Rectal smooth muscle tissue (tissue), 1 donor: ENCODE measurements around the gene LRMDA.
"Not testable (repeated sequence)": the region's sequence is repeated elsewhere in the genome, so short reads cannot be mapped to it uniquely, and the experiment has no call there.

Experiments
- H3K27ac ChIP-seq: one replicate; pipeline ENCODE4 v1.7.0; 2013; ENCODE audit warnings: low read depth, low read length, inconsistent platforms
- H3K27me3 ChIP-seq: one replicate; pipeline ENCODE4 v1.7.0; 2013; ENCODE audit warnings: low read length; ENCODE audit not compliant: control insufficient read depth, insufficient read depth
- H3K36me3 ChIP-seq: one replicate; pipeline ENCODE4 v1.7.0; 2013; ENCODE audit warnings: low read length; ENCODE audit not compliant: control insufficient read depth, insufficient read depth
- H3K4me1 ChIP-seq: one replicate; pipeline ENCODE4 v1.7.0; 2013; ENCODE audit warnings: low read length; ENCODE audit not compliant: control insufficient read depth, insufficient read depth
- H3K4me3 ChIP-seq: one replicate; pipeline ENCODE4 v1.7.0; 2013; ENCODE audit warnings: low read length
- H3K9ac ChIP-seq: one replicate; pipeline ENCODE4 v1.7.0; 2013; ENCODE audit warnings: low read length

The LRMDA gene

GRCh38 chr10:75616874-75617478 is 185.6 kb downstream of the LRMDA start:
- Histone ChIP-seq H3K9ac (no peak overlapping the region), H3K27me3 (no peaks in the 10 kb centered on the region), H3K4me1 (peaks cover 7% of the 10 kb centered on the region), H3K4me3 (no peak overlapping the region), H3K27ac (no peak overlapping the region), H3K36me3 (no peaks in the 10 kb centered on the region)

DNA sequence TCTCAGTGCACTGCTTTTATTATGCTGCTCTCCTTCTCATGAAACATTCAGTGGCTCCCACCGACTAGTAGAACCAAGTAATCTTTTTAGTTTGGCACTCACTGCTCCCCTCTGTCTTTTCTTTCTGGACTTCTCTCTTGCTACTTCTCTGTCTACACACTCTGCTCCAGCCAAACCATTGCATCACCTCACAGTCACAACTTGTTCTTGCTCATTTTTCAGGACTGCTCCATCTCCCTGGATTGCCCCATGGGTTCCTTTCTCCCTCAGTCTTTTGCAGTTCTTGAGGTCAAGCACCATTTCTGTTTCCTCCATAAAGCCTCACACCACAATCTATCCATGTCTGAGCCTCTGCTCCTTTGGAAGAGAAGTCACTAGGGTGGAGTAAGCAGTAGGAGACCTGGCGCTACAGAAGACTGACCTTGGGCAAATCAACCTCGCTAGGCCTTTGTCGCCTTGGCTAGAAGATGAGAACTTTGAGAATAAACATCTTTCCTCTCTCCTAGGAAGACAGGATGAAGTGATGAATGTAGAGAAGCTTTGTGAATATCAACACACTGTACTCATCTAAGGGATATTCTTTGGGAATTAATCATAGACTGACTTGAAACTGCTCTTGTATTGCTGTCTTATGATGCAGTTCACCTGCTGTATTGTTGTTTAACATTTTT is 186.2 kb downstream of the LRMDA start:
- H3K27ac ChIP-seq, result no peak overlapping the region
- H3K4me1 ChIP-seq, result peaks cover 7% of the 10 kb centered on the region

DNA sequence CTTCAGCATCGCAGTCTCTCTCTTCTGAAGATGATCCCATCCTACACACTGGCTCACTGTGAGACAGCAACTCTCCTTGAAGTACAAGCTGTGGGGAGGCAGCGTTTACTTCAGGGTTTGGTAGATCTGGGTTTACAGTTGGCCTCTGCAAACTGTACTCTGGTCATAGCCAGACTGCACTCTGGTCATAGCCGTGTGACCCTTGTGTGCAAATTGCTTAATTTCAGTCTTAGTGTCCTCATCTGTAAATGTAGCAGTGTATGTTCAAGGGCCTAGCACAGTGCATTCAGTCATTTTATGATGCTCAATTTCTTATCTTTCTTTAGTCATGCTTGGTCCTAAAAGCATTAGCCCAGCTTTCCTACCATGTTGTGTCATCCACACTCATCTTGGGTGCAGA is 188.2 kb downstream of the LRMDA start:
- H3K27ac ChIP-seq, result no peak overlapping the region
- H3K4me1 ChIP-seq, result no peaks in the 10 kb centered on the region
- H3K9ac ChIP-seq, result no peak overlapping the region
- H3K4me3 ChIP-seq, result no peak overlapping the region
- no peaks in the 10 kb centered on the region for H3K36me3 ChIP-seq
- no peaks in the 10 kb centered on the region for H3K27me3 ChIP-seq

More for the DNA sequence above, 186.2 kb downstream of the LRMDA start:
- no peaks in the 10 kb centered on the region for H3K27me3 ChIP-seq
- H3K9ac ChIP-seq, result no peak overlapping the region
- H3K36me3 ChIP-seq, result no peaks in the 10 kb centered on the region
- no peak overlapping the region for H3K4me3 ChIP-seq

DNA sequence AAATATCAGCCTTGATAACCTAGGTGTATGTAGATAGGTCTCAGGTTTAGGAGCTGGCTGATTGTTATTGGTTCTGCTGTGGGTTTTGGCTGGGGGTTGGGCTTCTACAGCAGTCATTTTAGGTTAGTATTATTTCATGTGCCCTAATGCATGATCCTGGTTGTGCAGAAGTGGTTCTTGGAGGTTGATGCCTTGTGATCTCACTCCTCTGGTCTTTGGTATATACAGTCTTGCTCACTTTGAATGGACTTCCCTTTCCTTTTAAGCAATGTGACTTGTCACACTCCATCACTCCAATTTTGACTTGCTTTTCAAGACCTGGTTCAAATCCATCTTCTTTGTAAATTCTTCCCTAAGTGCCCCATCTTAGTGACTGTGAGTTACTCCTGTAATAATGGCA is 188.9 kb downstream of the LRMDA start:
- Histone ChIP-seq H3K27me3 (no peaks in the 10 kb centered on the region), H3K4me1 (no peaks in the 10 kb centered on the region), H3K36me3 (no peaks in the 10 kb centered on the region)

DNA sequence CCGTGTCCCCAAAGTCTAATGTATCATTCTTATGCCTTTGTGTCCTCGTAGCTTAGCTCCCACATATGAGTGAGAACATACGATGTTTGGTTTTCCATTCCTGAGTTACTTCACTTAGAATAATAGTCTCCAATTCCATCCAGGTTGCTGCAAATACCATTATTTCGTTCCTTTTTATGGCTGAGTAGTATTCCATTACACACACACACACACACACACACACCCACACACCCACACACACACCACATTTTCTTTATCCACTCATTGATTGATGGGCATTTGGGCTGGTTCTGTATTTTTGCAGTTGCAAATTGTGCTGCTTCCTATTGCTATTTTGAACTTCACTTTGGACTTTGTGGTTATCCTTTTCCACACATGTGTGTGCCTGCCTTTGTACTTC is 189.6 kb downstream of the LRMDA start:
- not testable (repeated sequence) for H3K9ac ChIP-seq, H3K27me3 ChIP-seq, H3K4me1 ChIP-seq, H3K36me3 ChIP-seq, H3K4me3 ChIP-seq, H3K27ac ChIP-seq

More for the DNA sequence above, 188.9 kb downstream of the LRMDA start:
- Histone ChIP-seq H3K9ac (no peak overlapping the region), H3K4me3 (no peak overlapping the region), H3K27ac (no peak overlapping the region)

GRCh38 chr10:75622503-75622902 is 191.1 kb downstream of the LRMDA start:
- H3K4me1 ChIP-seq, result no peaks in the 10 kb centered on the region
- no peak overlapping the region for H3K4me3 ChIP-seq

DNA sequence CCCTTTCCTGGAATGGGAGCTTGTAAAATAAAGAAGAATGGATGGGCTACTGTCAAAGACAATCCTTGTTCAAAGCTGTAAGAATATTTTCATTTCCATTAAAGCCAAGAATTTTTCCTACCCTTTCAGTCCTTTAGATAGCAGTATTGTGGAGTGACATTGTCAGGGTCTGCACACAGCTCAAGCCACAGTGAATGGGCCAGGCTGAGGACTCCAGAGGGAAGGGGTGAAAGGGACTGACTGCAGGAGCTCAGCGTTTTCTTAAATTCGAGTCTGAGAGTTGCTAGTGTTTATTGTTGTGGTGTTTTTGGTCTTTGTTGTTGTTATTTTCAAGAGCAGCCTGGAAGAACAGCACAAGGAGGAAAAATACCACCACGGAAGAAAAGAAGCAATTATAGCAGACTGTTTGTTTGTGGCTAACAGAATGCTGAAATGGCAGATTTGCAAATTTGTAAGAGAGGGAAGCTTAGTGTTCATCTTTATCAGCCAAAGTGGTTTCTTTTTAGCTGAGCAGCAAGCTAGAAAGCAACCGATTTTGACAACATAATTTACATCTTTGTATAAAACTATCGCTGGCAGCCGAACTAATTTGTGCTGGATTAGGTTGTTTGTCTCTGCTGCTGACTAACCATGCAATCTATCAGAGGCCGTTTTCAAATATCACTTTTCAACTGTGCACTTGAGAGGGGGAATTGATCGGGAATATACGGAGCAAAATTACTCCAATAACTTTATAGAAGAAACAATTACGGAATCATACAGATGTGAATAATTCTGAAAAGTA is 192.1 kb downstream of the LRMDA start:
- H3K9ac ChIP-seq, result no peak overlapping the region
- H3K27me3 ChIP-seq, result no peaks in the 10 kb centered on the region
- no peak overlapping the region for H3K27ac ChIP-seq
- no peaks in the 10 kb centered on the region for H3K4me1 ChIP-seq
- no peaks in the 10 kb centered on the region for H3K36me3 ChIP-seq
- no peak overlapping the region for H3K4me3 ChIP-seq

More at GRCh38 chr10:75622503-75622902, 191.1 kb downstream of the LRMDA start:
- no peak overlapping the region for H3K9ac ChIP-seq
- H3K36me3 ChIP-seq, result no peaks in the 10 kb centered on the region
- no peaks in the 10 kb centered on the region for H3K27me3 ChIP-seq
- H3K27ac ChIP-seq, result no peak overlapping the region

- no peak overlapping the region for H3K4me3 ChIP-seq
- no peaks in the 10 kb centered on the region for H3K4me1 ChIP-seq
- no peak overlapping the region for H3K27ac ChIP-seq
- no peak overlapping the region for H3K9ac ChIP-seq
- no peaks in the 10 kb centered on the region for H3K36me3 ChIP-seq
- H3K27me3 ChIP-seq, result no peaks in the 10 kb centered on the region
Measured at GRCh38 chr10:75624638-75625037, 193.2 kb downstream of the LRMDA start.

- no peaks in the 10 kb centered on the region for H3K27me3 ChIP-seq
- no peak overlapping the region for H3K9ac ChIP-seq
- no peak overlapping the region for H3K27ac ChIP-seq
- no peak overlapping the region for H3K4me3 ChIP-seq
- no peaks in the 10 kb centered on the region for H3K36me3 ChIP-seq
- no peaks in the 10 kb centered on the region for H3K4me1 ChIP-seq
Measured at GRCh38 chr10:75630746-75631145, 199.3 kb downstream of the LRMDA start.

- Histone ChIP-seq H3K9ac (no peak overlapping the region), H3K4me3 (no peak overlapping the region)
Measured at GRCh38 chr10:75632805-75633462, 201.5 kb downstream of the LRMDA start.

GRCh38 chr10:75633568-75633967 is 202.1 kb downstream of the LRMDA start:
- H3K4me1 ChIP-seq, result no peaks in the 10 kb centered on the region
- no peak overlapping the region for H3K4me3 ChIP-seq
- H3K27me3 ChIP-seq, result no peaks in the 10 kb centered on the region
- H3K9ac ChIP-seq, result no peak overlapping the region
- H3K27ac ChIP-seq, result no peak overlapping the region
- H3K36me3 ChIP-seq, result no peaks in the 10 kb centered on the region

More at GRCh38 chr10:75632805-75633462, 201.5 kb downstream of the LRMDA start:
- Histone ChIP-seq H3K27ac (no peak overlapping the region), H3K4me1 (no peaks in the 10 kb centered on the region), H3K36me3 (no peaks in the 10 kb centered on the region), H3K27me3 (no peaks in the 10 kb centered on the region)

DNA sequence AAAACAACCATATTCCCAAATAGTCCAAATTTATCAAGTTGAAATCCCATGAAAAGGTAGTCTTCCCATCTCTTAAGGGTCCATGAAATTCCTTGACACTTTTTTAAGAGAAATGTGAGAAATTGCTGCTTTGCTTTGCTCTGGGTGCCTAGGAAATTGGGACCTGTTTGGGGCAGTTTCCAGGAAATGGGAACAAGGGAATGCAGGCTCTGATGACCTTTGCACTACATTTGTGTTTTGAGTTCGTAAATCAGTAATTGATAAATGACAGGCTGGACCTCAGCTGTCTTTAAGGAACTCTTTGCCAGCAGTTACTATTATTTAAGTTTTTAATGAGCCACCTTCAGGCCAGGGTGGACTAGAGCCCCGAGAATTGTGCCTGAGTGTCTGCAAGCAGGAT is 203.5 kb downstream of the LRMDA start:
- Histone ChIP-seq H3K27ac (no peak overlapping the region), H3K4me3 (no peak overlapping the region), H3K27me3 (no peaks in the 10 kb centered on the region), H3K36me3 (no peaks in the 10 kb centered on the region), H3K9ac (no peak overlapping the region), H3K4me1 (no peaks in the 10 kb centered on the region)
